Effector memory CD4-positive, alpha-beta T cell (primary cell): Measurements from ENCODE around the gene TRIM2.

Experiments used
- DNase-seq, 3 donors: peaks; one replicate each; pipeline ENCODE4 v3.0.0-alpha.2; 2020
- H3K27ac ChIP-seq: 2 replicates; pipeline ENCODE4 v1.7.0; 2013; ENCODE audit warnings: mild to moderate bottlenecking, low read length, moderate library complexity; ENCODE audit not compliant: insufficient read depth, poor library complexity, severe bottlenecking
- H3K27me3 ChIP-seq: replicated peaks from 2 replicates; pipeline ENCODE4 v1.7.0; 2013; ENCODE audit warnings: mild to moderate bottlenecking, low read length; ENCODE audit not compliant: insufficient read depth, control insufficient read depth, poor library complexity, severe bottlenecking
- H3K36me3 ChIP-seq: 2 replicates; pipeline ENCODE4 v1.7.0; 2013; ENCODE audit warnings: mild to moderate bottlenecking, low read length, moderate library complexity; ENCODE audit not compliant: control insufficient read depth, insufficient read depth
- H3K4me1 ChIP-seq: 2 replicates; pipeline ENCODE4 v1.7.0; 2013; ENCODE audit warnings: low read length, mild to moderate bottlenecking; ENCODE audit not compliant: control insufficient read depth, insufficient read depth, poor library complexity, severe bottlenecking
- H3K4me3 ChIP-seq: 2 replicates; pipeline ENCODE4 v1.7.0; 2013; ENCODE audit warnings: low read length, low read depth, mild to moderate bottlenecking; ENCODE audit not compliant: insufficient read depth, poor library complexity, severe bottlenecking
- H3K9me3 ChIP-seq: 2 replicates; pipeline ENCODE4 v1.7.0; 2013; ENCODE audit warnings: mild to moderate bottlenecking, low read length, moderate library complexity; ENCODE audit not compliant: control insufficient read depth

Gene TRIM2

DNA sequence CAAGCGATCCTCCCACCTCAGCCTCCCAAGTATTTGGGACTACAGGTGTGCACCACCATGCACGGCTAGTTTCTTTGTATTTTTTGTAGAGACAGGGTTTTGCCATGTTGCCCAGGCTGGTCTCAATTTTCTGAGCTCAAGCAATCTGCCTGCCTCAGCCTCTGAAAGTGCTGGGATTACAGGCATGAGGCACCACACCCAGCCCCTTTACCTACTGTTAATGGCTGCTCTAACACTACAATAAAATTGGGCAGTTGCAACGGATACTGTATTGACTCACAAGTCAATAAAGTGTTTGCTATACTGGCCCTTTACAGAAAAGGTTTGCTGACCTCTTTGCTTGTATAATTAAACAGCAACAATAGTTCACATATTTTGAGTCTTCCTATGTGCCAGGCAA lies 41.5 kb downstream of the TRIM2 start:
- no peaks in the 10 kb centered on the region for H3K27me3 ChIP-seq
- no peak for DNase-seq
- no peak overlapping the region for H3K27ac ChIP-seq
- no peaks in the 10 kb centered on the region for H3K9me3 ChIP-seq
- H3K4me1 ChIP-seq, result peaks cover 12% of the 10 kb centered on the region
- no peaks in the 10 kb centered on the region for H3K36me3 ChIP-seq
- no peak overlapping the region for H3K4me3 ChIP-seq

DNA sequence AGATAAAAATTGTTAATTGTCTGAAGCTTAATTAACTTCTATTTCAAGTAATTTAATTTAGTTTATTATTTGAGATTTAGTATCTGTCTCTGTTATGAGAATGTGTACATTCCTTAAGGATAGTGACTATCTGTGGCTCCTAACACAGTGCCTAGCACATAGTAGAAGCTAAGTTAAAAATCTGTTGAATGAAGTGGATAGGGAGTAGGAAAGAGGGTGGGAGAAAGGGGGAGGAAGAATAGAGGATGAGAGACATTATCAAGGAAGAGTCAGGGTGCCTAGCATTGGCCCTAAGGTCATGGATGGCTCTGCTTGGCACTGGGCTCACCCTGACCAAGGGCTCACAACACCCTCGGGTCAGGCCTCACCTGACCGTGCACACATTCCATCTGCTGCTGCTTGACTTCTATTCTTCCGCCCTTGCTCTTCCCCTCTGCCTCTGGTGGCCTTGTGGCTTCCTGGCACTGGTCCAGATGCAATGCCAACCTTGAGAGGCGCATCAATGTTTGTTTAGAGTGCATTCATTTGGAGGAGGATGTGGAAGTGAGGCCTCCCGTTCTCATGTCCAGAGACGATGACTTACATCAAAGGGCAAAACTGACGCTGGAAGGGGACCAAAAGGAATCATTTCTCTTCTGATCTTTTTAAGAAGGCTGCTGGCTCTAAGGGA lies 42.3 kb downstream of the TRIM2 start:
- Histone ChIP-seq H3K4me1 (peaks cover 12% of the 10 kb centered on the region), H3K4me3 (no peak overlapping the region), H3K27me3 (no peaks in the 10 kb centered on the region), H3K9me3 (no peaks in the 10 kb centered on the region), H3K27ac (no peak overlapping the region), H3K36me3 (no peaks in the 10 kb centered on the region)
- DNase-seq, result no peak

DNA sequence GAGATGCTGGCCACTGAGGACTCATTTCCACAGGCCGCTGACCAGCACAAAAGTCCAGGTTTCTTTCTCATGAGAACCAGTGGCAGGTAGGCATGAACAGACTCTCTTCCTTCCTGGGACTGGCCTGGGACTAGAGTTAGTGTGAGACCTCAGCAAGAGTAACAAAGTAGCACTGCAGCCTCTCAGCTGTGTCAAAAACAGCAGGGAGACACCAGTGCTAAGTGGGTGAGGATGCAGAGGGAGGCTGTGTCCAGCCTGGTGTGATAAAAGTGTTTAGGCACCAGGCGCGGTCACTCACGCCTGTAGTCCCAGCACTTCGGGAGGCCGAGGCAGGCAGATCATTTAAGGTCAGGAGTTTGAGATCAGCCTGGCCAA lies 42.9 kb downstream of the TRIM2 start:
- H3K4me1 ChIP-seq, result peaks cover 12% of the 10 kb centered on the region
- no peaks in the 10 kb centered on the region for H3K36me3 ChIP-seq
- H3K27ac ChIP-seq, result no peak overlapping the region
- no peak for DNase-seq
- H3K27me3 ChIP-seq, result no peaks in the 10 kb centered on the region
- no peaks in the 10 kb centered on the region for H3K9me3 ChIP-seq
- no peak overlapping the region for H3K4me3 ChIP-seq

DNA sequence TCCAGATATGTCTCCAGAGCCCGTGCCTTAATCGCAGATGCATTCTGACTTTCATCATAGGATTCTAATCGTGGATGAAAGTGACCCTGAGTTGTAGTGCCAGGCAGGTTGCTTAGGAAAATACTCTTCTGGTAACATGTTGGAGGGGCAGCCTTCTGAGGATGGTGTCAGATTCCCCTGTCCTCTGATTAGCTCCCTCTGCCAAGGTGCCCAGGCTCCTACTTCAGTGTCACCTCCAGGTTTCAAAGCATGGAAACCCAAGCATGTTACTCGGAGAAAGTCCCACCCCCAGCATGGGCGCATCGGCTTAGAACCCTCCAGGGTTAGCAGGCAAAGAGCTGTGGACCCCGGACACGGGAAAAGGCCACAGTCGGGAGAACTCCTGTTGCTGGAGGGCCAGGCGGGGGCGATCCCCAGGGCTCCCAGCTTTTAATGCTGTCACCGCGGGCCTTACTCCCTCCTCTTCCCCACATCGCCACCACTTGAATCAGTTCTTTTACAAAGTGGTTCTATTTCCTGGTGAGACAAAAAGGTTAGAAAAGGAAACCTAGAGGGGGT lies 44.5 kb downstream of the TRIM2 start:
- Histone ChIP-seq H3K4me1 (peaks cover 12% of the 10 kb centered on the region), H3K27me3 (no peaks in the 10 kb centered on the region), H3K27ac (peak overlapping the region; percentile 81), H3K9me3 (no peaks in the 10 kb centered on the region), H3K4me3 (peak overlapping the region; percentile 62), H3K36me3 (no peaks in the 10 kb centered on the region)
- DNase-seq, result no peak

DNA sequence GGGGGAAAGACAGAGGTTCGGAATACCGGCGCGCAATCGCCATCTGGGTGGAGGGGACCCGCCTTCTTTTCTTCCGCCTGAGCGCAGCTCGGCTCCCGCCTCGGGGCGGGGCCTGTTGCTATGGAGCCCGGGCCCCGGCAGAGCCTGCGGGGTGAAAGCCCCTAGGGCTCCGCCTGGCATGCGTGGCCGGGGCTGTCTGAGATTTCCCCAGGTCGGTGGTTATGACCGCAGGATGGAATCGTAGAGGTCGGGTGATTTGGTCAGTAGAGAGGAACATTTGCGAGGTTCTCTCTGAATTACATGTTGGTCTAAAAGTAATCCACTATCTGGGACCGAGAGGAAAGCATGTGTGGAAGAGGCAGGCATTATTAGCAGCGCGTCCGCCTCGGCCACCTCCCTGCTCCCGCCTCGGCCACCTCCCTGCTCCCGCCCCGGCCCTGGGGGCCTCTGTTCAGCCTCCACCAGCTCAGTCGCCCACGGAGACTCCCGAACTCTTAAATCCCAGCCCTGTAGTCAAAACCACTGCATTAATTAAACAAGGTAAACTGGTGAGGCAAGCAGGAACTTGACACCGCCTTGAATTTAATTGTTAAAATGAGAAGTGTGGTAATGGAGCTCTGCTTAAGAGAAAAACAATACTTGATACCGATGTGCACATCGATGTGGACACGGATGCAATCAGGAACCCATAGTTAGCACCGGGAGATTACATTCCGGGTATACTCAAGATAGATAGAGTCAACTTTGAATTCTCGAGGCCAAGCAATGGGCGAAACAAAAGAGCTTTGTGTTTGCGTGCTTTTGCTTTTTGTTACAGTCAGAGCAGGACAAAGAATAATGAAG lies 45.2 kb downstream of the TRIM2 start:
- no peaks in the 10 kb centered on the region for H3K27me3 ChIP-seq
- peak; percentile 76 to 77 (median 77) for DNase-seq
- H3K4me3 ChIP-seq, result peak overlapping the region; percentile 62
- H3K9me3 ChIP-seq, result no peaks in the 10 kb centered on the region
- no peaks in the 10 kb centered on the region for H3K36me3 ChIP-seq
- H3K27ac ChIP-seq, result peak overlapping the region; percentile 81
- H3K4me1 ChIP-seq, result peaks cover 12% of the 10 kb centered on the region

DNA sequence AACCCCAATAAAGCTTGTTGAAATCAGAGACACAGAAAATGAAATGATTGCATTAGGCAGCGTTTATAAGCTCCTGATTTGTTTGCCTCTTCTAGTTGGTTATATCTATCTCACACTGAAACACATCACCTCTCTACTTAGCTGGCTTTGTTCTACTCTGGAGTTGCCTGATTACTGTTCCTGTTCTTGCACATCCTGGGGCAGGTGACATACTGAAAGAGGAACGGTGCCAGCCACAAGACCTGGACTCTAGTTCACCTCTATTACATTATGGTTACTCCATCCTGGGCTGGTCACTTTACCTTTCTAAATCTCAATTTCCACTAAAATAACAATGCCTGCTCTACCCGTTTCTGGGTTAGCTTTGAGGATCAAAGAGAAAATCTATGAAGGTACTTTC lies 47.9 kb downstream of the TRIM2 start:
- Histone ChIP-seq H3K27ac (no peak overlapping the region), H3K27me3 (no peaks in the 10 kb centered on the region), H3K4me3 (no peak overlapping the region), H3K36me3 (no peaks in the 10 kb centered on the region), H3K9me3 (no peaks in the 10 kb centered on the region), H3K4me1 (peaks cover 17% of the 10 kb centered on the region)
- no peak for DNase-seq

DNA sequence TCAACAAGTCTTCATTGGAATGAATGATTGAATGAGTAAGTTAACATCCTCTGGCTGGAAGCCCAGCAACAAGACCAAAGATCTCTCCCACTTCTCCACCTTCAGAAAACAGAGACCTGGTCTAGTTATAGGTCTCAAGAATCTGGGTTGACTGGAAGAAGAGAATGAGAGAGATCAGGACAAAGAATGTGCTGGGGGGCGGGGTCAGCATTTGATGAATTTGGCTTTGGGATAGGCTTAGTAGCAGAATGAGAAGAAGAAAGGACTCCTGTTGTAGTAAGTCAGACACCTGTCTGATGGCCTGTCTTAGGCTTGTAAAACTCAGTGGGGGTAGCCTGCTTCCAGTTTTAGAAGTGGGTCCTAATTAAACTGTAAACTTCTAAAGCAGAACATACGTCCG lies 51.0 kb downstream of the TRIM2 start:
- Histone ChIP-seq H3K9me3 (no peaks in the 10 kb centered on the region), H3K4me3 (no peak overlapping the region), H3K27ac (no peak overlapping the region), H3K4me1 (peaks cover 7% of the 10 kb centered on the region), H3K36me3 (no peaks in the 10 kb centered on the region), H3K27me3 (no peaks in the 10 kb centered on the region)
- no peak for DNase-seq

DNA sequence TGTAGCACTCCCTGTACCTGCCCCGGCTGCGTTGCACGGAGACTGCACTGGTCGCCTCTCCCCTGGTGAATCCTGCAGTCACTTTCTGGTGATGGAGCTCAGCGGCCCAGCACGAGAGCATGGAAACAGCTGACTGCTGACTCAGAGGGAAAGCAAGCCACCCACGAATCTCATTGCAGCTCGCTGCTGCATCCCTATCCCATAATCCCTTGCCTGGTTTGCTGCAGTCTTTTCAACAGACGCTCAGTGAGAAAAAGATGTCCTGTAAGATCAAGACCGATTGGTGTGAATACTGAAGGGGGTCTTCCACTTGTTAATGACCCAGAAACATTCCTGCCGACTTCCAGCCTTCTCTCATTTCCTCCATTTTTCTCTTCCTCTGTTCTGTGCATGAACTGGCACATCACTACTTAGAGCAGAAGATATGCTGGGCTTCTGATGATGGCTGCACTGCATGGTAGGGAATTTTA lies 52.9 kb downstream of the TRIM2 start:
- no peak overlapping the region for H3K27ac ChIP-seq
- H3K4me1 ChIP-seq, result peaks cover 7% of the 10 kb centered on the region
- H3K36me3 ChIP-seq, result no peaks in the 10 kb centered on the region
- H3K27me3 ChIP-seq, result no peaks in the 10 kb centered on the region
- H3K9me3 ChIP-seq, result no peaks in the 10 kb centered on the region
- no peak overlapping the region for H3K4me3 ChIP-seq
- no peak for DNase-seq

DNA sequence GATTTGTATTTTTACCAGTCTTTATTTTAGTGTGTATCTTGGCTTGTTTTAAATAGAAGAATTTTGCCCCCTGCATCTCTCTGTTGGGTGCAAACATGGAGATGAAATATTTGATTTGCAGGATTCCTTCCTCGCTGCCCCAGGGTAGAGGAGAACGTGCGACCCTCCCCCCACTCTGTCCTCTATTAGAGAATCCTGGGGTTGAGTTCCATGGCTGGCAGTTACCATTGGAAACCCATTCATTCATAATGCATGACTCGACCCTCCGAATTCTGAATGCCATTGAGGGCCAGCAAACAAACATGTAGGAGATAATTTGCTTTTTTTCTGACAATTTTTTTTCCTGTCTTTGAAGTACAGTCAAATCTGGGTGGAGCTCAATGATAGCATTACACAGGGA lies 53.7 kb downstream of the TRIM2 start:
- peaks cover 7% of the 10 kb centered on the region for H3K4me1 ChIP-seq
- no peak overlapping the region for H3K4me3 ChIP-seq
- no peaks in the 10 kb centered on the region for H3K9me3 ChIP-seq
- DNase-seq, result no peak
- no peak overlapping the region for H3K27ac ChIP-seq
- no peaks in the 10 kb centered on the region for H3K36me3 ChIP-seq
- H3K27me3 ChIP-seq, result no peaks in the 10 kb centered on the region

DNA sequence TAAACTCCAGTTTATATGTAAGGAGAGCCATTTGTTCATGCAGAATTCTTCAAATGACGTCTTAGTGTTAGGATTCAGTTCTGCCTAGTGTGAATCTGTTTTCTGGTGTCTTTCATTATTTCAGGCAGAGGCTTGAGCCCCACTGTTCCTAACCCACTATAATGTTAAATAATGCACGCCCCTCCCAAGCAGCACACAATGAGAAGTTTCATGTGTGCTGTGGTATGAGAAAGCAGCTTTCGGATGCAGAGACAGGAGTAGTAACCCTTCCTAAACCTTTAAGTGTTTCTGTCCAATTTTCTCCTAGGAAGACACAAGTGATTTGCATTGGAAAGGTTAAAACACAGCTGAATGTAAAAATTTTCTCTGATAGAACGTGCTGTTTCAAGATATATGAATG lies 54.5 kb downstream of the TRIM2 start:
- H3K27me3 ChIP-seq, result no peaks in the 10 kb centered on the region
- no peaks in the 10 kb centered on the region for H3K36me3 ChIP-seq
- H3K27ac ChIP-seq, result no peak overlapping the region
- H3K4me1 ChIP-seq, result peaks cover 7% of the 10 kb centered on the region
- H3K9me3 ChIP-seq, result no peaks in the 10 kb centered on the region
- DNase-seq, result no peak
- H3K4me3 ChIP-seq, result no peak overlapping the region
